Medulla oblongata (tissue), 1 donor: ENCODE data around the gene RAD18.

Experiments used
- DNase-seq: peaks from one replicate; pipeline ENCODE4 v3.0.0-alpha.2; 2015; ENCODE audit errors: extremely low spot score

The RAD18 gene

DNA sequence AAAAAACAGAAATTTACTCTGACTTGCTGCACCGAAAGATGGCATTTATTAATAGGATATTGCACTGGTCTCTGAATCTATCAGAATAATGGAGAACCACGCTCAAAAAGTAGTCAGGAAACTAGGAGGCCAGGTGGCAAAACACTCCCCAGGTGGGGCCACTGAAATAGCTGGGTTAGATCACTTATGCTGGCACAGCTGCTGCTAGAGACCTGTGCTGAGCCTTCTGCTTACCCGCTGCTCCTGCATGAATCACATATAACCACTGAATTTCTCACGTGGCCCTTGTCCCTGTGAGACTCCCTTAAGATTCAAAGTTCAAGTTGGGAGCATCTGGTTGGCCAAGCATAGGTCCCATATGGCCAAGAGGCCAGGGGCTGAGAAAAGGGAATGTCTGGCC lies 127.9 kb downstream of the RAD18 start:
- DNase-seq = no peak

DNA sequence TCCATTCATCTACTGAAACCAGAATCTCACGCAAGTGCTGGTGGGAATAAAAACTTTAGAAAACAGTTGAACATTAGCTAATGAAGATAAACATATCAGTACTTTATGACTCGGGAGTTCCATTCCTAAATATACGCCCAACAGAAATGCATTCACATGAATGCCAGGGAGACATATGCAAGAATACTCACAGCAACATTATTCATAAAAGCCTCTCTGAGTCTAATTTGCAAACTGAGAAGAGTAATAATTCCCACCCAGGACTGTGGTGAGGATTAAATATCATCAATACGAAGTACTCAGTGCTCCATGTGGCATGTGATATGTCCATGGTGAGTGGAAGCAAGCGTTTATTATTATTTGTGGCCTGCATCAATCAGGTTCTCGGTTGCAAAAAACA lies 128.3 kb downstream of the RAD18 start:
- DNase-seq = no peak

DNA sequence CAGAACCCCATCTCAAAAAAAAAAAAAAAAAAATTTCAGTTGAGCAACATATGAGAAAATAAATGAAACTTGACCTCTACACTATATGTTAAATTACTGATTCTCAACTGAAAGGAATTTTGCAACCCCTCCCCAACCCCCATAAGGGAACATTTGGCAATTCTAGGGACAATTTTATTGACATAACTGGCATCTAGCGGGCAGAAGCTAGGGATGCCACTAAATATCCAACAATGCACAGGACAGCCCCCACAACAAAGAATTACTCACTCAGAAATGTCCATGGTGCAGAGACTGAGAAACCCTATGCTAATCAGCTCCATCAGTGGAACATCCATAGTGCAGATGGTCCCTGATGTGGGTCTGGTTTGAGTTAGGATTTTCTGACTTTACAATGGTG lies 135.6 kb downstream of the RAD18 start:
- DNase-seq = no peak
